HepG2 (cell line): Measurements from ENCODE around the gene LCE6A. TPM values are rescaled to one million over a fixed set of nuclear protein-coding genes. Genes with fewer than 3 reads are reported as not detected.

Source experiments
- ATAC-seq: fragments of 200-7000 bp; cut with Tn5 transposase; 3 replicates; pipeline ENCODE4 v1.9.1; 2020; ENCODE audit warnings: mild to moderate bottlenecking, moderate library complexity
- BruUV-seq: library from RNA; stranded (reverse); fragments of 400-500 nt; replicated peaks from 2 replicates; lab custom pipeline; 2021; lab: Mats Ljungman, UMichigan
- CTCF ChIA-PET: fragments of 300-600 bp; formaldehyde crosslinking; extraction: SDS; loops from one replicate; lab custom pipeline; 2021; ENCODE audit warnings: low total read pairs, inconsistent platforms, low intra/inter-chr PET ratio; lab: Yijun Ruan, JAX
- POLR2A ChIA-PET: fragments of 350-600 bp; sonication (Branson Sonifier 250); formaldehyde crosslinking; loops from one replicate; lab custom pipeline; 2020; ENCODE audit warnings: antibody characterized with exemption, inconsistent platforms; lab: Yijun Ruan, JAX
- DNase-seq: peaks from one replicate; pipeline ENCODE4 v3.0.0-alpha.2; 2015; ENCODE audit warnings: low spot score
- FAIRE-seq: peaks from 3 replicates; lab custom pipeline; 2011; peaks lifted over from hg19 to GRCh38; lab: Jason Lieb, UNC
- H2AFZ ChIP-seq: one replicate; pipeline ENCODE4 v1.6.1; 2011; ENCODE audit warnings: low read length, inconsistent platforms
- H3K27ac ChIP-seq: fragments of 300-600 bp; 3 replicates; pipeline ENCODE4 v1.8.0; 2011; ENCODE audit warnings: mixed run types, mild to moderate bottlenecking, mixed read lengths, low read length, inconsistent platforms; ENCODE audit not compliant: insufficient read depth; ENCODE audit errors: extremely low read length
- H3K27me3 ChIP-seq, 2 experiments: fragments of 200-600 bp in 1 of 2; 2 replicates in 1 of 2; 3 replicates in 1 of 2; pipeline versions ENCODE4 v1.6.0 to v1.8.0; 2011; ENCODE audit warnings: low read length in 2 of 2, mild to moderate bottlenecking in 2 of 2, moderate library complexity in 2 of 2, inconsistent platforms in 1 of 2; ENCODE audit not compliant: insufficient read depth in 2 of 2, control insufficient read depth in 1 of 2
- H3K36me3 ChIP-seq, 2 experiments: fragments of 200-600 bp in 1 of 2; replicated peaks in 1 of 2; 2 replicates in 1 of 2; 3 replicates in 1 of 2; pipeline versions ENCODE4 v1.5.1 to v1.8.0; 2011; ENCODE audit warnings: low read length in 2 of 2, inconsistent platforms in 1 of 2; ENCODE audit not compliant: insufficient read depth in 2 of 2, control insufficient read depth in 1 of 2
- H3K4me1 ChIP-seq: 2 replicates; pipeline ENCODE4 v1.5.1; 2012; ENCODE audit warnings: low read length, inconsistent platforms; ENCODE audit not compliant: insufficient read depth
- H3K4me2 ChIP-seq: 2 replicates; pipeline ENCODE4 v1.6.0; 2011; ENCODE audit warnings: low read depth, low read length, inconsistent platforms
- H3K4me3 ChIP-seq, 3 experiments: fragments of 200-600 bp in 1 of 3; sonication (generic), shearing (Covaris generic) in 1 of 3; replicated peaks in 1 of 3; 2 replicates each; pipeline ENCODE4 v1.5.1; 2011 to 2016; ENCODE audit warnings: low read length in 3 of 3, inconsistent platforms in 2 of 3, low read depth in 2 of 3, mild to moderate bottlenecking in 2 of 3, control low read depth in 1 of 3, mixed read lengths in 1 of 3; ENCODE audit not compliant: insufficient read depth in 1 of 3
- H3K79me2 ChIP-seq: one replicate; pipeline ENCODE4 v1.6.1; 2011; ENCODE audit warnings: low read length, inconsistent platforms; ENCODE audit not compliant: insufficient read depth
- H3K9ac ChIP-seq: 2 replicates; pipeline ENCODE4 v1.6.0; 2011; ENCODE audit warnings: mild to moderate bottlenecking, low read depth, low read length, inconsistent platforms; ENCODE audit not compliant: insufficient read depth
- H3K9me3 ChIP-seq: 2 replicates; pipeline ENCODE4 v1.5.1; 2012; ENCODE audit warnings: mild to moderate bottlenecking, low read length
- H4K20me1 ChIP-seq: 2 replicates; pipeline ENCODE4 v1.6.0; 2011; ENCODE audit warnings: inconsistent platforms, mild to moderate bottlenecking, low read length, moderate library complexity; ENCODE audit not compliant: insufficient read depth
- ADNP ChIP-seq: sonication (generic); formaldehyde crosslinking; IDR thresholded peaks from 2 replicates; pipeline ENCODE4 v1.4.0; 2020; ENCODE audit warnings: missing genetic modification reagents
- ELF1 ChIP-seq: sonication (generic); formaldehyde crosslinking; IDR thresholded peaks from 2 replicates; pipeline ENCODE4 v1.4.0; 2020; ENCODE audit warnings: missing genetic modification reagents
- HDAC6 ChIP-seq: fragments of 200-600 bp; sonication (generic); IDR thresholded peaks from 2 replicates; pipeline ENCODE4 v1.7.0; 2017; ENCODE audit warnings: mild to moderate bottlenecking, antibody characterized with exemption, low read length, low read depth
- HNRNPUL1 ChIP-seq: fragments of 200-400 bp; formaldehyde crosslinking; IDR thresholded peaks from 2 replicates; pipeline ENCODE4 v1.6.1; 2017; ENCODE audit warnings: low read depth, mild to moderate bottlenecking, low read length, moderate library complexity
- KDM6A ChIP-seq: IDR thresholded peaks from 2 replicates; pipeline ENCODE4 v1.6.1; 2016; ENCODE audit warnings: low read depth
- ZNF619 ChIP-seq: sonication (generic); formaldehyde crosslinking; IDR thresholded peaks from 2 replicates; pipeline ENCODE4 v1.4.0; 2020; ENCODE audit warnings: mild to moderate bottlenecking, missing genetic modification reagents
- WGBS: methylation state at CpG from one replicate; pipeline ENCODE4 v1.1.6; 2017; ENCODE audit warnings: low lambda C conversion rate; 5-methylcytosine and 5-hydroxymethylcytosine counted together
- in situ Hi-C: cut with HindIII; loops from 2 replicates; pipeline ENCODE4 v1.10.0; 2017; ENCODE audit warnings: low pct_unique_long_range_greater_than_20kb; ENCODE audit not compliant: extremely low pct_ligation_motif_present
- intact Hi-C: fragments of 100-400 bp; cut with micrococcal nuclease; formaldehyde crosslinking; loops from one replicate; pipeline ENCODE4 v1.10.0; 2022; ENCODE audit not compliant: unreplicated experiment
- polyA plus RNA-seq, 8 experiments: library from polyadenylated mRNA; depleted of rRNA in 3 of 8; stranded (reverse) in 7 of 8; unstranded in 1 of 8; fragments of >200 nt; fragmentation: Illumina TruSeq in 4 of 8; extraction: Trizol in 4 of 8; gene quantifications; 2 replicates each; pipeline versions ENCODE4 v1.2.1 to v1.2.3, GENCODE V29; 2011 to 2016; ENCODE audit warnings: low read depth in 4 of 8, missing spikeins in 1 of 8, mixed read lengths in 1 of 8; ENCODE audit not compliant: insufficient read depth in 1 of 8
- total RNA-seq, 5 experiments: library from RNA; depleted of rRNA; stranded (reverse); fragments of >200 nt; fragmentation: Illumina TruSeq; extraction: Trizol; gene quantifications; 2 replicates each; pipeline ENCODE4 v1.2.3, GENCODE V29; 2016; ENCODE audit warnings: low read depth in 1 of 5
- TF ChIP-seq, protein P1 (sequence below): sonication (generic); formaldehyde crosslinking; IDR thresholded peaks from 2 replicates; pipeline ENCODE4 v1.5.1; 2020; ENCODE audit warnings: mild to moderate bottlenecking, missing genetic modification reagents, moderate library complexity

Gene LCE6A
- total and polyA plus RNA-seq, 2 of the 13 experiments (the other 11 are each of a cell fraction or from before 2014, with no cell fraction given) = not detected

DNA sequence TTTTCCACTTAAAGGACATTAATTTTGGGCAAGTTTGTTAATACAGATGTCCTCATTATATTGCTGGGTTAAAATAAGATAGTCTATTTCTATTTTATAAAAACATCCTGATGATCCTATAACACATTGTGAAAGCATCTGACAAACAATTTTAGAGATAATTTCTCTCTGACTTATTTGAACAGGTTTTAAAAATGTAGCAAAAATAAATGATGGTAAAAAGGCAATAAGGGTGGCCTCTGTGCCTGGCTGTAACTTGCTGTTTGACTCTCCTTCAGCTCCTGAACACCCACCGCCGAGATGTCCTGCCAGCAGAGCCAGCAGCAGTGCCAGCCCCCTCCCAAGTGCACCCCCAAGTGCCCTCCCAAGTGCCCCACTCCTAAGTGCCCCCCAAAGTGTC lies 15.5 kb upstream of the LCE6A start, which contains the start of gene LCE1A:
Gene LCE1A (plus strand): TSS at position 301 of the 400 bp plus-strand sequence. CDS start 0 bp downstream, at position 301.
- intact Hi-C loops (no loop called here), in situ Hi-C loops (no loop called here)
- H4K20me1 ChIP-seq = no peaks in the 10 kb centered on the region
- no peaks in the 10 kb centered on the region for H3K27me3 ChIP-seq
- no peak for DNase-seq
- BruUV-seq = no TSS peak
- POLR2A ChIA-PET = no interaction called here
- H3K4me1 ChIP-seq = no peaks in the 10 kb centered on the region
- H2AFZ ChIP-seq = no peak within 1 kb of the TSS
- WGBS = 0% methylated on average over 2 of the region's 2 CpGs
- H3K36me3 ChIP-seq = no peaks in the 10 kb centered on the region
- TF ChIP-seq KDM6A (CRISPR knock-in tag) (no peak), ELF1 (CRISPR knock-in tag) (no peak), ZNF619 (CRISPR knock-in tag) (no peak), HNRNPUL1 (no peak), ADNP (no peak), HDAC6 (no peak)
- TF ChIP-seq, protein P1, sequence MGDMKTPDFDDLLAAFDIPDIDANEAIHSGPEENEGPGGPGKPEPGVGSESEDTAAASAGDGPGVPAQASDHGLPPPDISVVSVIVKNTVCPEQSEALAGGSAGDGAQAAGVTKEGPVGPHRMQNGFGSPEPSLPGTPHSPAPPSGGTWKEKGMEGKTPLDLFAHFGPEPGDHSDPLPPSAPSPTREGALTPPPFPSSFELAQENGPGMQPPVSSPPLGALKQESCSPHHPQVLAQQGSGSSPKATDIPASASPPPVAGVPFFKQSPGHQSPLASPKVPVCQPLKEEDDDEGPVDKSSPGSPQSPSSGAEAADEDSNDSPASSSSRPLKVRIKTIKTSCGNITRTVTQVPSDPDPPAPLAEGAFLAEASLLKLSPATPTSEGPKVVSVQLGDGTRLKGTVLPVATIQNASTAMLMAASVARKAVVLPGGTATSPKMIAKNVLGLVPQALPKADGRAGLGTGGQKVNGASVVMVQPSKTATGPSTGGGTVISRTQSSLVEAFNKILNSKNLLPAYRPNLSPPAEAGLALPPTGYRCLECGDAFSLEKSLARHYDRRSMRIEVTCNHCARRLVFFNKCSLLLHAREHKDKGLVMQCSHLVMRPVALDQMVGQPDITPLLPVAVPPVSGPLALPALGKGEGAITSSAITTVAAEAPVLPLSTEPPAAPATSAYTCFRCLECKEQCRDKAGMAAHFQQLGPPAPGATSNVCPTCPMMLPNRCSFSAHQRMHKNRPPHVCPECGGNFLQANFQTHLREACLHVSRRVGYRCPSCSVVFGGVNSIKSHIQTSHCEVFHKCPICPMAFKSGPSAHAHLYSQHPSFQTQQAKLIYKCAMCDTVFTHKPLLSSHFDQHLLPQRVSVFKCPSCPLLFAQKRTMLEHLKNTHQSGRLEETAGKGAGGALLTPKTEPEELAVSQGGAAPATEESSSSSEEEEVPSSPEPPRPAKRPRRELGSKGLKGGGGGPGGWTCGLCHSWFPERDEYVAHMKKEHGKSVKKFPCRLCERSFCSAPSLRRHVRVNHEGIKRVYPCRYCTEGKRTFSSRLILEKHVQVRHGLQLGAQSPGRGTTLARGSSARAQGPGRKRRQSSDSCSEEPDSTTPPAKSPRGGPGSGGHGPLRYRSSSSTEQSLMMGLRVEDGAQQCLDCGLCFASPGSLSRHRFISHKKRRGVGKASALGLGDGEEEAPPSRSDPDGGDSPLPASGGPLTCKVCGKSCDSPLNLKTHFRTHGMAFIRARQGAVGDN (CRISPR knock-in tag) = no peak
- no peak within 1 kb of the TSS for H3K4me3 ChIP-seq
- no peaks in the 10 kb centered on the region for H3K9me3 ChIP-seq
- no peak within 1 kb of the TSS for H3K4me2 ChIP-seq
- H3K27ac ChIP-seq = no peak within 1 kb of the TSS
- H3K9ac ChIP-seq = no peak within 1 kb of the TSS
- CTCF ChIA-PET = no interaction called here
- no peak for FAIRE-seq
- ATAC-seq = no peak
- H3K79me2 ChIP-seq = no peaks in the 10 kb centered on the region
